A549 (cell line): ENCODE results near the gene CHCHD6. TPM values are rescaled to one million over a fixed set of nuclear protein-coding genes. Genes with fewer than 3 reads are reported as not detected.

Experiments used
- ATAC-seq, 2 experiments: fragments of 200-7000 bp in 1 of 2; fragments of >200 bp in 1 of 2; cut with Nextera tagmentation in 1 of 2; cut with Tn5 transposase in 1 of 2; 3 replicates each; pipeline versions ENCODE4 v1.8.0 to v1.9.1; 2018 to 2020; ENCODE audit warnings: mild to moderate bottlenecking in 1 of 2, moderate library complexity in 1 of 2
- CTCF ChIA-PET: fragments of 300-600 bp; sonication (Branson Sonifier 250); formaldehyde crosslinking; extraction: SDS; loops from one replicate; lab custom pipeline; 2021; ENCODE audit warnings: antibody characterized with exemption, inconsistent platforms; lab: Yijun Ruan, JAX
- POLR2A ChIA-PET: fragments of 350-600 bp; formaldehyde crosslinking; extraction: SDS; loops from one replicate; lab custom pipeline; 2021; ENCODE audit warnings: antibody characterized with exemption, inconsistent platforms; lab: Yijun Ruan, JAX
- DNase-seq, 2 experiments: peaks; one replicate each; pipeline versions ENCODE4 v3.0.0 to v3.0.0-alpha.2; 2011 to 2016; ENCODE audit warnings: low read depth in 1 of 2, low spot score in 1 of 2
- FAIRE-seq: peaks from 2 replicates; lab custom pipeline; 2011; peaks lifted over from hg19 to GRCh38; lab: Jason Lieb, UNC
- H3K27ac ChIP-seq, 2 experiments: fragments of >200 bp; sonication (Bioruptor Twin); formaldehyde crosslinking; 3 replicates each; pipeline ENCODE4 v1.5.1; 2016 to 2017
- H3K4me1 ChIP-seq: fragments of >200 bp; sonication (Bioruptor Twin); formaldehyde crosslinking; 3 replicates; pipeline ENCODE4 v1.6.1; 2016
- H3K4me2 ChIP-seq: fragments of >200 bp; sonication (Bioruptor Twin); formaldehyde crosslinking; 3 replicates; pipeline ENCODE4 v1.6.1; 2016
- H3K4me3 ChIP-seq: fragments of >200 bp; sonication (Bioruptor Twin); formaldehyde crosslinking; 3 replicates; pipeline ENCODE4 v1.5.1; 2016
- H3K9me3 ChIP-seq: fragments of >200 bp; sonication (Bioruptor Twin); formaldehyde crosslinking; 3 replicates; pipeline ENCODE4 v1.6.1; 2016
- ATOH8 ChIP-seq: fragments of 250-450 bp; sonication (Bioruptor Pico); IDR thresholded peaks from 2 replicates; pipeline ENCODE4 v1.5.0; 2020; ENCODE audit warnings: low read depth, mild to moderate bottlenecking, moderate library complexity
- BHLHE40 ChIP-seq: IDR thresholded peaks from 2 replicates; pipeline ENCODE4 v1.6.1; 2012; ENCODE audit warnings: low read depth, low read length, inconsistent platforms
- CBX2 ChIP-seq: fragments of 200-600 bp; sonication (generic); IDR thresholded peaks from 2 replicates; pipeline ENCODE4 v1.6.1; 2016; ENCODE audit warnings: low read depth, mild to moderate bottlenecking, borderline replicate concordance
- CEBPB ChIP-seq, 2 experiments: fragments of >200 bp in 1 of 2; sonication (Bioruptor Twin) in 1 of 2; formaldehyde crosslinking in 1 of 2; IDR thresholded peaks; 2 replicates each; pipeline ENCODE4 v1.6.1; 2012 to 2016
- HES2 ChIP-seq: fragments of >200 bp; sonication (Bioruptor Twin); formaldehyde crosslinking; IDR thresholded peaks from 2 replicates; pipeline ENCODE4 v1.6.1; 2016
- HOXB13 ChIP-seq: fragments of 250-450 bp; sonication (Bioruptor Pico); IDR thresholded peaks from 2 replicates; pipeline ENCODE4 v1.5.0; 2020; ENCODE audit warnings: low read depth, mild to moderate bottlenecking, moderate library complexity
- MAX ChIP-seq: IDR thresholded peaks from 2 replicates; pipeline ENCODE4 v1.6.1; 2012
- REST ChIP-seq: fragments of 200-600 bp; sonication (generic); IDR thresholded peaks from 2 replicates; pipeline ENCODE4 v1.6.1; 2016; ENCODE audit warnings: antibody characterized with exemption, mild to moderate bottlenecking, moderate library complexity
- RFX5 ChIP-seq: fragments of 450-650 bp; IDR thresholded peaks from 2 replicates; pipeline ENCODE4 v1.7.1; 2014; ENCODE audit warnings: antibody characterized with exemption, mild to moderate bottlenecking, moderate library complexity
- TP53 ChIP-seq: fragments of 250-450 bp; sonication (Bioruptor Pico); IDR thresholded peaks from 2 replicates; pipeline ENCODE4 v1.5.0; 2021; ENCODE audit warnings: mild to moderate bottlenecking, moderate library complexity
- USF2 ChIP-seq: fragments of 450-650 bp; IDR thresholded peaks from 2 replicates; pipeline ENCODE4 v1.6.1; 2014; ENCODE audit warnings: antibody characterized with exemption
- ZNF302 ChIP-seq: fragments of 250-450 bp; sonication (Bioruptor Pico); IDR thresholded peaks from 2 replicates; pipeline ENCODE4 v1.9.0; 2021; ENCODE audit warnings: inconsistent platforms, mild to moderate bottlenecking, moderate library complexity
- WGBS: methylation state at CpG from one replicate; pipeline ENCODE4 v1.1.6; 2017; ENCODE audit errors: missing lambda C conversion rate; 5-methylcytosine and 5-hydroxymethylcytosine counted together
- polyA plus RNA-seq, 4 experiments: library from polyadenylated mRNA; depleted of rRNA in 3 of 4; stranded (reverse); fragments of >200 nt; fragmentation: RNase III in 1 of 4; extraction: RNeasy Plus Mini Kit Qiagen cat#74134 plus additional on column Dnase treatment in 1 of 4; gene quantifications; 2 replicates in 3 of 4; 3 replicates in 1 of 4; pipeline ENCODE4 v1.2.3, GENCODE V29; 2011 to 2017

CHCHD6 gene
- polyA plus RNA-seq, 2 of the 4 experiments (the other 2 are of a cell fraction): 15.0 to 18.1 TPM

- Histone ChIP-seq H3K4me1 (no peaks in the 10 kb centered on the region), H3K27ac (no peak overlapping the region), H3K4me2 (no peak overlapping the region), H3K4me3 (no peak overlapping the region), H3K9me3 (no peaks in the 10 kb centered on the region)
- DNase-seq (no peak), ATAC-seq (no peak), FAIRE-seq (no peak)
- no peak for TF ChIP-seq REST
- CTCF ChIA-PET: interaction anchor here (1.3 to 6.5 kb wide), 4 partner anchors 64 to 863 kb away, joined by 3 to 68 read pairs (median 4); partner anchors contain the start of gene PLXNA1
- POLR2A ChIA-PET: no interaction called here
- WGBS: no CpG with 5 or more reads among the region's 2 CpGs
These were observed 22.0 kb upstream of the CHCHD6 start for GRCh38 chr3:126682009-126682408.

GRCh38 chr3:126683069-126683468, 21.0 kb upstream of the CHCHD6 start:
- WGBS: 67% methylated on average over 5 of the region's 5 CpGs
- H3K4me3 ChIP-seq: no peak overlapping the region
- no peak for FAIRE-seq
- ATAC-seq: no peak
- ChIA-PET POLR2A (no interaction called here), CTCF (interaction anchor here (1.0 to 1.9 kb wide), 2 partner anchors 299 to 772 kb away, joined by 4 to 6 read pairs; partner anchors contain the start of gene PLXNA1)
- no peaks in the 10 kb centered on the region for H3K9me3 ChIP-seq
- no peaks in the 10 kb centered on the region for H3K4me1 ChIP-seq
- H3K4me2 ChIP-seq: no peak overlapping the region
- no peak overlapping the region for H3K27ac ChIP-seq
- DNase-seq: no peak
- TF ChIP-seq MAX (no peak), TP53 (CRISPR knock-in tag) (no peak), CEBPB (IDR thresholded peaks at IDR 0.05) (no peak), USF2 (no peak), ATOH8 (CRISPR knock-in tag) (no peak), REST (no peak), RFX5 (no peak), ZNF302 (no peak), HES2 (no peak), BHLHE40 (no peak), CBX2 (no peak), HOXB13 (CRISPR knock-in tag) (no peak)
